ENCODE data around the gene PRXL2B. TPM values are rescaled to one million over a fixed set of nuclear protein-coding genes. Genes with fewer than 3 reads are reported as not detected.

PRXL2B gene
- total and polyA plus RNA-seq, 2 donors (not counting 1 experiment from before 2014, with no cell fraction given): 11.7 to 13.8 TPM

DNA sequence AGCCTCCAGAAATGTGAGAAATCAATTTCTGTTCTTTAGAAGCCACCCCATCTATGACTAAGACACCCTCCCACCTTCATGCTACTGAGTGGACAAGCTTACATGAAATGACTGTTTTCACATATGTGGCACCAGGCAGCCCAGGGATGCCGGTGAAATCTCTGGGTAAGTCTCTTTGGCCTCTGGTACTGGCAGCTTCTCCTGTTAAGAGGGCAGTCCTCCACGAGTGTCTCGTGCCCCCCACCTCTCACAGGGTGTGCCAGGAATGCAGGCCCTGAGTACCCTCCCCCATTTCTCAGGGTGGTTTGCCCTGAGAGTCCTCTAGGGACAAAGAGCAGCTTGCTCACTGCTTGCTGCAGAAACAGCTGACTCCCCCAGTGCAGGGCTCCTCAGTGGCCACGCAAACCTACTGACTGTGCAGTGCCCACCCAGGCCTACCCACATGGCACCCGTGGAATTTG, 3.2 kb upstream of the PRXL2B start:
- DNase-seq (ENCODE audit: low read depth in 2 of 2): no peak
- H2AFZ ChIP-seq (ENCODE audit: low read length): no peak overlapping the region
- H3K9ac ChIP-seq (ENCODE audit: insufficient read depth, low read length): no peak overlapping the region
- H3K9me3 ChIP-seq (ENCODE audit: control insufficient read depth, insufficient read depth, low read depth, low read length): no peaks in the 10 kb centered on the region
- peak overlapping the region in 1 of 4 experiments; percentile 20 for H3K4me3 ChIP-seq (replicated peaks in 1 of 4; ENCODE audit: control extremely low read depth in 1 of 4, insufficient read depth in 1 of 4, low read depth in 3 of 4, low read length in 4 of 4)
- H3K27ac ChIP-seq (ENCODE audit: insufficient read depth, low read length): no peak overlapping the region
- no peak for TF ChIP-seq EZH2 (IDR thresholded peaks at IDR 0.05; ENCODE audit: low read length, missing control alignments)
- TF ChIP-seq, protein P1, sequence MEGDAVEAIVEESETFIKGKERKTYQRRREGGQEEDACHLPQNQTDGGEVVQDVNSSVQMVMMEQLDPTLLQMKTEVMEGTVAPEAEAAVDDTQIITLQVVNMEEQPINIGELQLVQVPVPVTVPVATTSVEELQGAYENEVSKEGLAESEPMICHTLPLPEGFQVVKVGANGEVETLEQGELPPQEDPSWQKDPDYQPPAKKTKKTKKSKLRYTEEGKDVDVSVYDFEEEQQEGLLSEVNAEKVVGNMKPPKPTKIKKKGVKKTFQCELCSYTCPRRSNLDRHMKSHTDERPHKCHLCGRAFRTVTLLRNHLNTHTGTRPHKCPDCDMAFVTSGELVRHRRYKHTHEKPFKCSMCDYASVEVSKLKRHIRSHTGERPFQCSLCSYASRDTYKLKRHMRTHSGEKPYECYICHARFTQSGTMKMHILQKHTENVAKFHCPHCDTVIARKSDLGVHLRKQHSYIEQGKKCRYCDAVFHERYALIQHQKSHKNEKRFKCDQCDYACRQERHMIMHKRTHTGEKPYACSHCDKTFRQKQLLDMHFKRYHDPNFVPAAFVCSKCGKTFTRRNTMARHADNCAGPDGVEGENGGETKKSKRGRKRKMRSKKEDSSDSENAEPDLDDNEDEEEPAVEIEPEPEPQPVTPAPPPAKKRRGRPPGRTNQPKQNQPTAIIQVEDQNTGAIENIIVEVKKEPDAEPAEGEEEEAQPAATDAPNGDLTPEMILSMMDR (conservative IDR thresholded peaks at IDR 0.05 in 1 of 2, IDR thresholded peaks at IDR 0.05 in 1 of 2; ENCODE audit: low read depth in 1 of 2, low read length in 2 of 2): no peak
- H3K27me3 ChIP-seq (ENCODE audit: control insufficient read depth, insufficient read depth, low read length): no peaks in the 10 kb centered on the region
- H4K20me1 ChIP-seq (ENCODE audit: control insufficient read depth, extremely low read depth, insufficient read depth, low read length): no peaks in the 10 kb centered on the region
- H3K36me3 ChIP-seq (ENCODE audit: control insufficient read depth, insufficient read depth, low read length): no peaks in the 10 kb centered on the region
- H3K4me1 ChIP-seq (ENCODE audit: control insufficient read depth, extremely low read depth, insufficient read depth, low read length): peaks cover 5% of the 10 kb centered on the region
- H3K79me2 ChIP-seq (ENCODE audit: control insufficient read depth, insufficient read depth, low read length): no peaks in the 10 kb centered on the region
- H3K4me2 ChIP-seq (ENCODE audit: extremely low read depth, insufficient read depth, low read length): no peak overlapping the region

DNA sequence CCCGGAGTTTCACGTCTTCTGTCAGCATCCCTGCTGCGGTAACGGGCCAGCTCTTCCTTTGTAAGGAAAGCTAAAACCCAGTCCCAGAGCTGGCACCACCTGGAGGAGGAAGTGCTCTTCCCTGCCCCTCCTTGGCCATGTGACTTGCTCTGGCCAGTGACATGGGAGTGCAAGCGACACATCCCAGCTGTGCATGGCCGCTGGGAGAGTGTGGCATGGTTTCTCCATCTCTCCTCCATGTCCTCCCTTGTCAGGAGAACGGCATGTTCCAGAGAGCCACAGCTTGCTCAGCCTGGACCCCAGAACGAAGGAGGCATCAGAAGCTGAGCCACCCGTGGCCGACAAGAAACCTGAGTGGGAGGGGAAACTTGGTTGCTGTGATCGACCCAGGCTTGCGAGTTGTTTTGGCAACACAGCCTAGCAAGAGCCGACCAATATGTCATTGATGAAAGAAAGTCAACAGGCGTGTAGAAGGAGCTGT, 2.7 kb upstream of the PRXL2B start:
- Histone ChIP-seq H3K27me3 (ENCODE audit: control insufficient read depth, insufficient read depth, low read length) (no peaks in the 10 kb centered on the region), H2AFZ (ENCODE audit: low read length) (no peak overlapping the region), H3K9me3 (ENCODE audit: control insufficient read depth, insufficient read depth, low read depth, low read length) (no peaks in the 10 kb centered on the region), H3K27ac (ENCODE audit: insufficient read depth, low read length) (no peak overlapping the region), H3K79me2 (ENCODE audit: control insufficient read depth, insufficient read depth, low read length) (no peaks in the 10 kb centered on the region), H3K9ac (ENCODE audit: insufficient read depth, low read length) (no peak overlapping the region), H3K4me2 (ENCODE audit: extremely low read depth, insufficient read depth, low read length) (no peak overlapping the region), H4K20me1 (ENCODE audit: control insufficient read depth, extremely low read depth, insufficient read depth, low read length) (no peaks in the 10 kb centered on the region), H3K4me1 (ENCODE audit: control insufficient read depth, extremely low read depth, insufficient read depth, low read length) (peaks cover 5% of the 10 kb centered on the region), H3K4me3 (replicated peaks in 1 of 4; ENCODE audit: control extremely low read depth in 1 of 4, insufficient read depth in 1 of 4, low read depth in 3 of 4, low read length in 4 of 4) (peak overlapping the region in 2 of 4 experiments; percentile 17 to 20), H3K36me3 (ENCODE audit: control insufficient read depth, insufficient read depth, low read length) (no peaks in the 10 kb centered on the region)
- peak in 1 of 2 donors; percentile 60 for DNase-seq (ENCODE audit: low read depth in 2 of 2)
- TF ChIP-seq, protein P1 (conservative IDR thresholded peaks at IDR 0.05 in 1 of 2, IDR thresholded peaks at IDR 0.05 in 1 of 2; ENCODE audit: low read depth in 1 of 2, low read length in 2 of 2): no peak
- peak; percentile 49 for TF ChIP-seq EZH2 (IDR thresholded peaks at IDR 0.05; ENCODE audit: low read length, missing control alignments)

DNA sequence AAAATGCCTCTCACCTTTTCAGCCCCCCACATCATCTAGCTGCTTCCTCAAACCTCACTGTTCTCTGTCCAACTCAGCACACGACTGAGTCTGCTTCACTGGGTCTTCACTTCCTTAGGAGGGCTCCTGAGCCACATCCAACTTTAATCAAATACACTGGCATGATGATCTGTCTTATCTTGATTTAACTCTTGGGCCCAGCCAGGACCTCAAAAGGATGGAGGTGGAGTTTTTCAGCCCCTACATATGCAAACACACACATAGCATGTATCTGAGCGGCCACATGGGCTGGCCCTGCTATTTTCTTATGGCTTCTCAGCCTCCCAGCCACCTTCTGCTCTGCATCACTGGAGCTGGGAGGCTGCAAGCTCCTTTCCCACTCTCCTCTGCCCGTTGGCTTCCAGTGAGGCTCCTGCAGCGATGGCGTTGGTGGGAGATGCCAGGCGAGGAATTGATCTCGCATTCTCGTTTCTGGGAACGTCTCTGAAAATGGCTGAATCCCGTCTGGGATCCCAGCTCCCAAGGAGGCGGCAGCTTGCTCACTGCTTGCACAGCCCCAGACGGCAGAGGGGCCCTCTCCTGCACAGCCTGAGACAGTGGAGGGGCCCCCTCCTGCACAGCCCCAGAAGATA, 1.8 kb upstream of the PRXL2B start:
- H3K4me1 ChIP-seq (ENCODE audit: control insufficient read depth, extremely low read depth, insufficient read depth, low read length): peaks cover 5% of the 10 kb centered on the region
- H3K4me2 ChIP-seq (ENCODE audit: extremely low read depth, insufficient read depth, low read length): peak overlapping the region; percentile 94
- DNase-seq (ENCODE audit: low read depth in 2 of 2): no peak
- H3K27me3 ChIP-seq (ENCODE audit: control insufficient read depth, insufficient read depth, low read length): no peaks in the 10 kb centered on the region
- no peak for TF ChIP-seq EZH2 (IDR thresholded peaks at IDR 0.05; ENCODE audit: low read length, missing control alignments)
- TF ChIP-seq, protein P1 (conservative IDR thresholded peaks at IDR 0.05 in 1 of 2, IDR thresholded peaks at IDR 0.05 in 1 of 2; ENCODE audit: low read depth in 1 of 2, low read length in 2 of 2): no peak
- H4K20me1 ChIP-seq (ENCODE audit: control insufficient read depth, extremely low read depth, insufficient read depth, low read length): no peaks in the 10 kb centered on the region
- H3K9ac ChIP-seq (ENCODE audit: insufficient read depth, low read length): no peak overlapping the region
- no peak overlapping the region for H3K27ac ChIP-seq (ENCODE audit: insufficient read depth, low read length)
- H3K36me3 ChIP-seq (ENCODE audit: control insufficient read depth, insufficient read depth, low read length): no peaks in the 10 kb centered on the region
- H3K9me3 ChIP-seq (ENCODE audit: control insufficient read depth, insufficient read depth, low read depth, low read length): no peaks in the 10 kb centered on the region
- H3K79me2 ChIP-seq (ENCODE audit: control insufficient read depth, insufficient read depth, low read length): no peaks in the 10 kb centered on the region
- peak overlapping the region in 3 of 4 experiments; percentile 16 to 79 (median 66) for H3K4me3 ChIP-seq (replicated peaks in 1 of 4; ENCODE audit: control extremely low read depth in 1 of 4, insufficient read depth in 1 of 4, low read depth in 3 of 4, low read length in 4 of 4)
- no peak overlapping the region for H2AFZ ChIP-seq (ENCODE audit: low read length)
